SK-N-SH treated with all-trans-retinoic acid at 6 μM for 48 hours (cell line): ENCODE data around the gene LPCAT3.

Experiments
- ATAC-seq: fragments of 200-7000 bp; cut with Tn5 transposase; 3 replicates; pipeline ENCODE4 v1.9.1; 2020; ENCODE audit warnings: mild to moderate bottlenecking, moderate library complexity
- ARNTL ChIP-seq: fragments of 450-650 bp; formaldehyde crosslinking; IDR thresholded peaks from 2 replicates; pipeline ENCODE4 v1.5.0; 2020; ENCODE audit warnings: low read depth, mild to moderate bottlenecking, moderate library complexity, borderline replicate concordance
- BACH2 ChIP-seq: fragments of 250-450 bp; sonication (Bioruptor Pico); IDR thresholded peaks from 2 replicates; pipeline ENCODE4 v1.9.0; 2021; ENCODE audit warnings: mild to moderate bottlenecking, borderline replicate concordance
- CREB5 ChIP-seq: fragments of 250-450 bp; sonication (Bioruptor Pico); IDR thresholded peaks from 2 replicates; pipeline ENCODE4 v1.5.1; 2020; ENCODE audit warnings: low read depth, mild to moderate bottlenecking, moderate library complexity
- CSDC2 ChIP-seq: fragments of 250-450 bp; sonication (Bioruptor Pico); IDR thresholded peaks from 2 replicates; pipeline ENCODE4 v1.5.0; 2020; ENCODE audit warnings: mild to moderate bottlenecking, moderate library complexity
- GLIS3 ChIP-seq: fragments of 250-450 bp; sonication (Bioruptor Pico); IDR thresholded peaks from 2 replicates; pipeline ENCODE4 v1.5.0; 2020; ENCODE audit warnings: mild to moderate bottlenecking, moderate library complexity
- OSR1 ChIP-seq: fragments of 250-450 bp; sonication (Bioruptor Pico); IDR thresholded peaks from 2 replicates; pipeline ENCODE4 v1.8.0; 2022; ENCODE audit warnings: moderate library complexity, mild to moderate bottlenecking, inconsistent platforms
- PATZ1 ChIP-seq: fragments of 250-450 bp; sonication (Bioruptor Pico); IDR thresholded peaks from 2 replicates; pipeline ENCODE4 v1.8.0; 2020; ENCODE audit warnings: mild to moderate bottlenecking, moderate library complexity, borderline replicate concordance
- POU6F1 ChIP-seq: fragments of 250-450 bp; sonication (Bioruptor Pico); IDR thresholded peaks from 2 replicates; pipeline ENCODE4 v1.8.0; 2021; ENCODE audit warnings: low read depth, mild to moderate bottlenecking, moderate library complexity, borderline replicate concordance
- RARB ChIP-seq: fragments of 250-450 bp; sonication (Bioruptor Pico); IDR thresholded peaks from 2 replicates; pipeline ENCODE4 v1.8.0; 2021; ENCODE audit warnings: mild to moderate bottlenecking, moderate library complexity
- SNAI2 ChIP-seq: fragments of 250-450 bp; sonication (Bioruptor Pico); IDR thresholded peaks from 2 replicates; pipeline ENCODE4 v1.5.0; 2020; ENCODE audit warnings: mild to moderate bottlenecking, moderate library complexity
- TCF4 ChIP-seq: fragments of 250-450 bp; sonication (Bioruptor Pico); IDR thresholded peaks from 2 replicates; pipeline ENCODE4 v1.8.0; 2021; ENCODE audit warnings: mild to moderate bottlenecking, moderate library complexity, borderline replicate concordance
- TSHZ2 ChIP-seq: fragments of 250-450 bp; sonication (Bioruptor Pico); IDR thresholded peaks from 2 replicates; pipeline ENCODE4 v1.5.0; 2020; ENCODE audit warnings: mild to moderate bottlenecking, moderate library complexity
- ZFP3 ChIP-seq: fragments of 250-450 bp; sonication (Bioruptor Pico); IDR thresholded peaks from 2 replicates; pipeline ENCODE4 v1.5.0; 2020; ENCODE audit warnings: mild to moderate bottlenecking, moderate library complexity
- ZFP30 ChIP-seq: fragments of 450-650 bp; formaldehyde crosslinking; IDR thresholded peaks from 2 replicates; pipeline ENCODE4 v1.5.0; 2022; ENCODE audit warnings: mild to moderate bottlenecking, moderate library complexity
- ZNF70 ChIP-seq: fragments of 450-650 bp; formaldehyde crosslinking; IDR thresholded peaks from 2 replicates; pipeline ENCODE4 v1.5.0; 2020; ENCODE audit warnings: mild to moderate bottlenecking, moderate library complexity

Gene LPCAT3

GRCh38 chr12:6963016-6963731 is 55.1 kb downstream of the LPCAT3 start:
- TF ChIP-seq POU6F1: no peak
- TF ChIP-seq ARNTL: no peak
- no peak for ATAC-seq

GRCh38 chr12:6962285-6963015 is 55.8 kb downstream of the LPCAT3 start:
- TF ChIP-seq TSHZ2 (CRISPR knock-in tag) (no peak), ZFP30 (CRISPR knock-in tag) (no peak), CREB5 (no peak), OSR1 (no peak)
- ATAC-seq: no peak

GRCh38 chr12:6961695-6962284 is 56.5 kb downstream of the LPCAT3 start:
- ATAC-seq: peak; percentile 72
- TF ChIP-seq GLIS3 (CRISPR knock-in tag) (no peak), RARB (CRISPR knock-in tag) (no peak), ZFP3 (no peak), ARNTL (no peak), SNAI2 (CRISPR knock-in tag) (no peak), ZNF70 (CRISPR knock-in tag) (no peak), OSR1 (no peak), TCF4 (CRISPR knock-in tag) (no peak)

GRCh38 chr12:6961278-6961694 is 57.0 kb downstream of the LPCAT3 start:
- ATAC-seq: no peak
- TF ChIP-seq BACH2 (CRISPR knock-in tag) (no peak), CSDC2 (no peak), PATZ1 (no peak), TSHZ2 (CRISPR knock-in tag) (no peak), GLIS3 (CRISPR knock-in tag) (no peak)
- TF ChIP-seq, all 23 proteins: peak for 0
